SIG-M5 treated with dmso at 0.1 percent for 504 hours (cell line): Measurements from ENCODE around the gene TAC3.
"Not testable (repeated sequence)": the region's sequence is repeated elsewhere in the genome, so short reads cannot be mapped to it uniquely, and the experiment has no call there.

Experiments
- DNase-seq: peaks from one replicate; lab custom pipeline; 2025; ENCODE audit not compliant: unreplicated experiment; lab: John Stamatoyannopoulos, UW

The TAC3 gene

DNA sequence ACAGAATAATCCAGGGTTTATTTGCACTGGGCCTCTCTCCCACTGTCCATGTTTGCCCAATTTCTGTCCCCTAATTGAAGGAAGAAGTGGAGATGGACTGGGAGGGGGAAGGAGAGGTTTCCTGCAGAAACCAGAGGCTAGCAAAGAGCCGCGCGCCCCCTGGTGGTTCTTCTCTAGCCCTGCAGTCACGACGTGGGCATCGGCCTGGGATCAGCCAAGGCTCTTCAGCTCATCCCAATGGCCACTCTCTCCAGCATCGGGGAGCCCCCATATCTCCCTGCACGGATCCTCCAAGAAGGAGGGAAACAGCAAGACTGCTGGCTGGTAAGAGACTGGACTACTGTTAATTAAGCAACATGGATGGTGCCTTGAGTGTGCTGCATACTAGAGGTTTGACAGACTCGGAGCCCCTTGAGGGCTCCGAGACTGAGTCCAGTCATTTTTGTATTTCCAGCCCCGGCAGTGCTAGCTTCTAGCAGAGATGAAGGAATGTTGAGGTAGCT lies 28.7 kb downstream of the TAC3 start:
- DNase-seq = peak; percentile 78

DNA sequence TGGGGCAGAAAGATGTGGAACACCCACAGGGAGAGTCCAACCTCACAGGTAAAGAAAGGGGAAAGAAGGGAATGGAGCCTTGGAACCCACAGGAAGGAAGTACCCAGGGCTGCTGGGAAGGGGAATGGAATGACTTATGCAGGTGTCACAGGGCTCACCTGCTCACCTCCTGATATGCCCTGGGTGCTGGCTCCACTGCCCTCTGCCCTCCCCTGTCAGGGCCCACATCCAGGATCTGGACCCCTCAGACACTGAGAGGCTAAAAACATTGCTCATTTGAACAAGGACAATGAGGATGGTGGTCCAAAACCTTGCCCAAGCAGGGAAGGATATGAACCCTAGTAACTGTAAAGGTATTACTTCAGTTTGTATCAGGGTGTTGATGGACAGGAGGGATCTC lies 29.3 kb downstream of the TAC3 start:
- DNase-seq = no peak

DNA sequence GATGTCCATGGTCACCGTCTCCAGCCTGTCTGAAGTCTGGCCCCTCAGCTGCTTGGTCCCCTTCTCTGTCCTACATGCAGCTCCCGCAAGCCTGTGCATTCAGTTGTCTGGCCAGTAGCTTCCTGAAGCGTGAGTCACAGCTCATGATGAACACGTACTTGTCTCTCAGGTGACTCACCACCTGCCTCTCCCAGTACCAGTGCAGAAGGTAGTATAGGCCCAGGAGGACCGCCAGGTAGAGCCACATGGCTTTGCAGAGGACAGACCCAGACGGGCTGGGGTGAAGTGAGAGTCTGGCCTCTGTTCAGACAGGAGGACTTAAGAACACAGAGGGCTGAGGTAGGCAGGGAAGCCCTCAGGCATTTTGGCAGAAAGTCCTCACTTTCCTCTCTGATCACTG lies 30.6 kb downstream of the TAC3 start:
- peak; percentile 41 for DNase-seq

DNA sequence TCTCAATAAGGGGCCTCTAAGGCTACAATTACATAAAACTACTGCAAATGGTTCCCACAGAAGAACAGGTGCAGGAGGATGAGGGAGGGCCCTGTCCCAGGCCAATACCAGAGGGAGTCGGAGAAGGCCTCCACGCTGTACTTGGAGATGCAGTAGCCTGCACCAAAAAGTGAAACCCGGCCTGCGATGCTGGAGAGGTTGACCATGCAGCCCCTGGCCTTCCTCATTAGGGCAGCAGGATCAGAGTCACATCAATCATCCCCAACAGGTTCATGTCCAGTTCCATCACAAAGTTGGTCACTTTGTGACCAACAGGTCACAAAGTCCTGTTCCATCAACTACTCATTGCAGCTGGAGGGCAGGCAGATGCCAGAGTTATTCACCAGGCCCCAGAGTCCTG lies 32.9 kb downstream of the TAC3 start:
- DNase-seq = no peak

DNA sequence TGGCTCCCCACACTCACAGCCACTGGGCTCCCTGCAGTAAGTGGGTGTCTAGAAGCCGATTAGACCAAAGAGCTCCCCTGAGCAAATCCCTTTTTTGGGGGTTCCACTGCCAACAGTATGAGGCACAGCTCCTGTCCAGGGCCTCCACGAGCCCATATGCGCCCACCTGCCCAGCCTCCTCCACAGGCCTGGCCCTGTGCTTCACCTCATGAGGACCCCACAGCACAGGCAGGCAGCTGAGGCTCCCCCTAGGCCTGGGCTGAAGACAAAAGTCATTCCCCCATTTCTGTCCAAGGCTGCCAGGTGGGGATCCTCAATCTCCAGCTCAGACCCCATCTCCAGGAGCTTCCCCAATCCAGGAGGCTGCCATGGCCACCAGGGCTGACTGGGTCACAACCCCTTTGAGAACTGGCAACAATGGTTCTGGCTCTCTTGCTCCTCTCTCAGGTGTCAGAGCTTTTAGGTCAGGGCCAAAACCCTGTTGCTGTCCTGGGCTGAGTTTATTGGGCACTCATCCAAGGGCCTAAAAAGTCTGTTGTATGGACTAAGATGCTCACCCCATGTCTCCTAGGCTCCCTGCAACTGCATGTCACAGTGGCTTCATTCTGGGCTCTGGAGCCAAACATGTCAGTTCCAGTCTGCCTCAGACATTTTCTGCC lies 33.6 kb downstream of the TAC3 start:
- DNase-seq = not testable (repeated sequence)

DNA sequence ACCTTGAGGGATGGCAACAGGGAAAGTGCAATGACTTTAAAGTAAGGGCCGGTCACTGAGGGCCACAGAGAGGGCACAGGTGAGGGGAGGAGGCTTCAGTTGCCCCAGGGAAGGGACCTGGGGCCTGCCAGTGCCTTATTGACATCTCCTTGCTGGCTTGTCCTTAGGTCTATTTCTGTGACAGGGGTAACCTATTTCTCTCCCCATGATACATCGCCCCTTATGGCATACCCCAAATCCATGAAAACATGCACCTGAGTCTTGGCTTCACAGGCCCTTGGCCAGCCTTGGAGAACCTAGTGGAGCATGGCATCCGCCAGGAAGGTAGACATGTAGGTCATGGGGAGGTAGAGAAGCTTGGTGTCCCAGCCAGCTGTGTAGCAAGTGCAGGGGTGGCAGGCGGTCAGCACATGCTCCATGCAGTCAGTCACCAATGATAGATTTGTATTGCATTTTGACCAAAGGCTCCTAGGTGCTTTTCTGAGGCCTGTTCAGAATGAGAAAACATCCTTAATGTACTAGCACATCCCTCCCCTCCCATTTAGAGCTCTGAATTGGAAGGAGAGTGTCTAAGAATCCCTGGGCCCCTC lies 35.3 kb downstream of the TAC3 start:
- DNase-seq = no peak

DNA sequence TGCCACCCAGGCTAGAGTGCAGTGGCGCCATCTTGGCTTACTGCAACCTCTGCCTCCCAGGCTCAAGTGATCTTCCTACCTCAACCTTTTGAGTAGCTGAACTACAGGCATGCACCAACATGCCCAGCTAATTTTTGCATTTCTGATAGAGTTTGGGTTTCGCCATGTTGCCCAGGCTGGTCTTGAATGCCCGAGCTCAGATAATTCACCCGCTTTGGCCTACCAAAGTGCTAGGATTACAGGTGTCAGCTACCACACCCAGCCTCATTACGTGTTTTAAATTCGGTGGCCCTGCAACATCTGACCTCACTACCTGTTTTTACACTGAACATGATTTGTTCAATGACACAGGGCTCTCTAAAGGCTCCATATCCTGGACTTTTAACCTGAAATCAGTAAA lies 36.1 kb downstream of the TAC3 start:
- no peak for DNase-seq

DNA sequence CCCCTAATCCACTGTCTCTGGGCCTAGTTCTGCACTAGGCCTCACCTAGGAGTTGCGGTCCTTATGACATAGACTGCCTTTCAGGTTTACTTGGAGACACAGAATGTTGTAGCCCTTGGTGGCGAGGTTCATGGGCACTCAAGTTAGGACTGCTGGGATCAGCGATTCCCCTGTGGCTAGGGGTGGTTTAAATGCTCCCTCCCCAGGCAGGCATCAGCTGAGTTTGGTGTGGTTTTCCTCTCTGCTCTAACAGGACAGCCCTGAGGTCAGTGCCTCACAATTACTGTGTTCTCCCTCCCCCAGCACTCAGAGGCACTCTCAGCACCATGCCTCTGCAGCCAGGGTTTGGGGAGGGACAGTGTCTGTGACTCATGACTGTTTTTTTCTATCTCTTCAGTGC lies 36.7 kb downstream of the TAC3 start:
- DNase-seq = no peak

DNA sequence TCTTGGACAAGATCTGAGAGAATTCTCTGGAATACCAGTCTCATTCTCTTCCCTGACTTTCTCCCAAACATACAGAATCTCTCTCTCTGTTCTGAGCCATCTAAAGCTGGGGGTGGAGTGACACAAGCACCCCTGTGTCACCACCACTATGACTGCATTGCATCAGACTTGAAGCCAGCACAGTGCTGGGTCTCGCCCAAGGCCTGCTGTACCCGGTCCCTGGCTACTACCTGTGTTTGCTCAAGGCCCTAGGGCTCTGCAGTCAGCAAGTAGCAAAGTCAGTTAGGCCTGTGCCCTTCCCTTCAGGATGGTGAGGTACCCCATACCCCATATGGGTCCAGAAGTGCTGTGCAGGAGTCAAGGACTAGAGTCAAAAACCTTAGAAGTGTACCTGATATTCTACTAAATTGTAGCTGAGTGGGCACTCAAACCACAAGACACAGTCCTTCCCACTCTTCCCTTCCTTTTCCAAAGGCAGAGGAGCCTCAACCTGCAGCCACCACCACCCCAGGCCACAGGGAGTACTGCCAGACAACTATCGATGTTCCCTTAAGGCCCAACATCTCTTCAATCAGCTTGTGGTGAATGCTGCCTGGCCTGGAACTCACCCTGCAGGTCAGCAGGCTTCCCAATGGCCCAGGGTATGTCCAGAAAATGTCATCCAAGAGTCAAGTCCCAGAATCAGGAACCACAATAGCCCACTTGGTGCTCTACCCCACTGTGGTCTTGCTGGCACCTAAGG lies 37.8 kb downstream of the TAC3 start:
- DNase-seq = no peak

DNA sequence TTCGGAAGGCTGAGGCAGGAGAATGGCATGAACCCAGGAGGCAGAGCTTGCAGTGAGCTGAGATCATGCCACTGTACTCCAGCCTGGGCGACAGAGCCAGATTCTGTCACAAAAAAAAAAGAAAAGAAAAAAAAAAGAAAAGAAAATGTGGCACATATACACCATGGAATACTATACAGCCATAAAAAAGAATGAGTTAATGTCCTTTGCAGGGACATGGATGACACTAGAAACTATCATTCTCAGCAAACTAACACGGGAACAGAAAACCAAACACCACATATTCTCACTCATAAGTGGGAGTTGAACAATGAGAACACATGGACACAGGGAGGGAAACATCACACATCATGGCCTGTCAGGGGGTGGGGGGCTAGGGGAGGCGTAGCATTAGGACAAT lies 39.0 kb downstream of the TAC3 start:
- not testable (repeated sequence) for DNase-seq

DNA sequence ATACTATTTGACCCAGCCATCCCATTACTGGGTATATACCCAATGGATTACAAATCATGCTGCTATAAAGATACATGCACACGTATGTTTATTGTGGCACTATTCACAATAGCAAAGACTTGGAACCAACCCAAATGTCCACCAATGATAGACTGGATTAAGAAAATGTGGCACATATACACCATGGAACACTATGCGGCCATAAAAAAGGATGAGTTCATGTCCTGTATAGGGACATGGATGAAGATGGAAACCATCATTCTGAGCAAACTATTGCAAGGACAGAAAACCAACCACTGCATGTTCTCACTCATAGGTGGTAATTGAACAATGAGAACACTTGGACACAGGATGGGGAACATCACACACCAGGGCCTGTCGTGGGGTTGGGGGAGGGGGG lies 42.1 kb downstream of the TAC3 start:
- DNase-seq = not testable (repeated sequence)

DNA sequence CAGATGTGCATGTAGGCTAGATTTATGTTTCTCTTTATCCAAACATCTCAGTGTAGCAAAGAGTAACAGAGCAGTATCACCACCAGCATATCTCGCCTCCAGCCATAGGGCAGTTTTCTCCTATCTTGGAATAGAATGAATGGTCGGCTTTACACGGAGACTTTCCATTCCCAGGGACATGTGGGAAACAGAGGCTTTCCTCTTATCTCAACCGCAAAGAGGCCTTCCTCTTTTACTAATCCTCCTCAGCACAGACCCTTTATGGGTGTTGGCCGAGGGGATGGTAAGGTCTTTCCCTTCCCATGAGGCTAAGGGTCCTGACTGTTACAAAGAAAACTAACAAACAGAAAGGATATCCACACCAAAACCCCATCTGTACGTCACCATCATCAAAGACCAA lies 47.4 kb downstream of the TAC3 start:
- not testable (repeated sequence) for DNase-seq

DNA sequence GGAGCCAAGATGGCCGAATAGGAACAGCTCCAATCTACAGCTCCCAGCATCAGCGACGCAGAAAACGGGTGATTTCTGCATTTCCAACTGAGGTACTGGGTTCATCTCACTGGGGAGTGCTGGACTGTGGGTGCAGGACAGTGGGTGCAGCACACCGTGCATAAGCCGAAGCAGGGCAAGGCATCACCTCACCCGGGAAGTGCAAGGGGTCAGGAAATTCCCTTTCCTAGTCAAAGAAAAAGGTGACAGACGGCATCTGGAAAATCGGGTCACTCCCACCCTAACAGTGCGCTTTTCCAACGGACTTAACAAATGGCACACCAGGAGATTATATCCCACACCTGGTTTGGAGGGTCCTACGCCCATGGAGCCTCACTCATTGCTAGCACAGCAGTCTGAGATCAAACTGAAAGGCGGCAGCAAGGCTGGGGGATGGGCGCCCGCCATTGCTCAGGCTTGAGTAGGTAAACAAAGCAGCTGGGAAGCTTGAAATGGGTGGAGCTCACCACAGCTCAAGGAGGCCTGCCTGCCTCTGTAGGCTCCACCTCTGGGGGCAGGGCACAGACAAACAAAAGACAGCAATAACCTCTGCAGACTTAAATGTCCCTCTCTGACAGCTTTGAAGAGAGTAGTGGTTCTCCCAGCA lies 50.2 kb downstream of the TAC3 start:
- not testable (repeated sequence) for DNase-seq

DNA sequence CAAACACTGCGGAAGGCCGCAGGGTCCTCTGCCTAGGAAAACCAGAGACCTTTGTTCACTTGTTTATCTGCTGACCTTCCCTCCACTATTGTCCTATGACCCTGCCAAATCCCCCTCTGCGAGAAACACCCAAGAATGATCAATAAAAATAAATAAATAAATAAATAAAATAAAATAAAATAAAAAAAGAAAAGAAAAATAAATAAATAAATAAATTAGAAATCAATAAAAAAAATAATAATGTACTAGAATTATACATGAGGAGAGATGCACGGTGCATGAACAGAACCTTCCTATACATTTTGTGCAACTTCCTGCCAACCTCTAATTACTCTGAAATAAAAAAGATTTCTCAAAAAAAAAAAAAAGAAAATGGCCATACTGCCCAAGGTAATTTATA lies 51.2 kb downstream of the TAC3 start:
- DNase-seq = not testable (repeated sequence)

DNA sequence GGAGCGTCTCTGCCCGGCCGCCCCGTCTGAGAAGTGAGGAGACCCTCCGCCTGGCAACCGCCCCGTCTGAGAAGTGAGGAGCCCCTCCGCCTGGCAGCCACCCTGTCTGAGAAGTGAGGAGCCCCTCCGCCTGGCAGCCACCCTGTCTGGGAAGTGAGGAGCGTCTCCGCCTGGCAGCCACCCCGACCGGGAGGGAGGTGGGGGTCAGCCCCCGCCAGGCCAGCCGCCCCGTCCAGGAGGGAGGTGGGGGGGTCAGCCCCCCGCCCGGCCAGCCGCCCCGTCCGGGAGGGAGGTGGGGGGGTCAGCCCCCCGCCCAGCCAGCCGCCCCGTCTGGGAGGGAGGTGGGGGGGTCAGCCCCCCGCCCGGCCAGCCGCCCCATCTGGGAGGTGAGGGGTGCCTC lies 52.8 kb downstream of the TAC3 start:
- not testable (repeated sequence) for DNase-seq

DNA sequence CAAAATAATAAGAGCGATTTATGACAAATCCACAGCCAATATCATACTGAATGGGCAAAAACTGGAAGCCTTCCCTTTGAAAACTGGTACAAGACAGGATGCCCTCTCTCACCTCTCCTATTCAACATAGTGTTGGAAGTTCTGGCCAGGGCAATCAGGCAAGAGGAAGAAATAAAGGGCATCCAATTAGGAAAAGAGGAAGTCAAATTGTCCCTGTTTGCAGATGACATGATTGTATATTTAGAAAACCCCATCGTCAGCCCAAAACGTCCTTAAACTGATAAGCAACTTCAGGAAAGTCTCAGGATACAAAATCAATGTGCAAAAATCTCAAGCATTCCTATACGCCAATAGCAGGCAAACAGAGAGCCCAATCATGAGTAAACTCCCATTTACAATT lies 54.1 kb downstream of the TAC3 start:
- DNase-seq = not testable (repeated sequence)
